ENCODE measurements around the gene DLX1. TPM values are rescaled to one million over a fixed set of nuclear protein-coding genes. Genes with fewer than 3 reads are reported as not detected.

The DLX1 gene
- total RNA-seq, 2 experiments from 2014 or later: not detected

DNA sequence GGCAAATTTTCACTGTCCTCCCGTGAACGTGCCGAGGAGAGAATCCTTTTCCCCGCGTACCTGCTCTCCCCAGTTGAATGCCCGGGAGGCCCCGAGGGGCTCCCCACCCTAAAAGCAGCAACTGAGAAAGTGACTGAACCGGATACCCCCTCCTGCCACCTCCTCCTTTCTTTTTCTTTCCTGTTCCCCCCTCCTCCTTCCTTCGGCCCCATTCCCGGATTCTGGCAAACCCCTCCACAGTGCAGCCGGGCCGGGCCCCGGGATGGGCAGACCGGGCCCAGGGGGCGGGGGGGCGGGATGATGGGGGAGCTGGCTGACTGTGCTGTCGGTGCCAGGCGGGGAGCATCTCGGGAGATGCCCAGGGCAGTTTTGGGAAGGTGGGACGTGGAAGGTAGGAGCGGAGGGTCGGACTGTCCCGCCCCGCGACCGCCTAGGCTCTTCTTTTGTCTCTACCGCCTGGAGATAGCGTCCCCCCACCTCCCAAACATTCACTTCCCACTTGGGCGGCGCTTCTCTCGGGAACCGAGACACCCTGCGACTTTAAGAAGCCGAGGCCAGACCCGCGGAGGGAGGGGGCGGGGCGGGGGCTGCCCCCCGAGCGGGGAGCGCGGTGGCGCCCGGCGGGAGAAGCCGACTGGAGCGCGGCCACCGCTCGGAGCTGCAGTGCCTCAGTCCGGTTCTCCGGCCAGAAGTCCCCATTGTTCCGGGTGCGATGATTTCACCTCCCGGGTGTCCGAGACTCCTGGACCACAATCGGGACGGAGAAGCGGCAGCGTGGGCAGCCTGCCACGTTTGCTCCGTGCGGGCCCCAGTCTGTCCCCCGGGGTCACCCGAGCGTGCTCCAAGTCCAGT is 9.2 kb downstream of the DLX1 start:
- POLR2A ChIA-PET: no interaction called here
- no peak overlapping the region for H3K27ac Mint-ChIP-seq

DNA sequence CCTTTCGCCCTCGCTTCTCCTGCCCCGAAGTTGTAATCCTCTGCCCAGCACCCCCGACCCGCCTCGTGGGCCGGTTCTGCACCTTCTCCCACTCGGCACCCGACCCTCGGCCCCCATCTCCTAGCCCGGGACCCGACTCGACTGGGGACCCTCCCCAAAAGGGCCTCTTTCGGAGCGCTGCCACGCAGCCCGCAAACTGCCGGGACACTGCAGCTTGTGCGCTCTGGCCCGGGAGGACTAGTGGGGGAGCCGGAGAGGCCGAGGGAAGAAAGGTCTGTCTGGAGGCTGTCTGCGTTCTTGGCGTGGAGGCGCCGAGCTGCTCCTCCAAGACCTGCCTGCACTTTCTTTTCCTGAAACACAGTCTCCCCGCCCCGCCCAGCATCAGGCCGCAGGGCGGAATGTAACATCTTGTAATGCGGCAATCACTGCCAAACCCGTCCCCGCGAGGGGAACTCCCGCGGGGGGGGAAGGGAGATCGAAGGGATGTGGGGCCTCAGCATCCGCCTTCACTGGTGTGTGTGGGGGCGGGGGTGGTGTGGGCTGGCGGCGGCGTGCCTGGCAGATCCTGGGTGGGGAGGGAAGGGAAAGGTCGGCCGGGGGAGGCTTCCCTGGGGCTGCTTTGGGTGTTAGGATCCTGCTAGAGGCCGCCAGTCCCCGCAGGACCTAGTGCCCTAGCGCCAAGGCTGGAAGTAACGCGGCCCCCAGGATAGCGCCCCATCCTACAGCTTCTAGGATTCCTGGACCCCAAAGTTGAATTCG is 10.0 kb downstream of the DLX1 start:
- no peaks in the 10 kb centered on the region for H3K9me3 Mint-ChIP-seq (ENCODE audit: low read depth)
- no peaks in the 10 kb centered on the region for H3K36me3 Mint-ChIP-seq (ENCODE audit: low read depth)
- peaks cover 64% of the 10 kb centered on the region for H3K27me3 Mint-ChIP-seq
- ChIA-PET POLR2A (no interaction called here), CTCF (interaction anchor here (0.7 to 1.8 kb wide), 6 partner anchors 9 to 735 kb away, joined by 3 to 11 read pairs (median 4); no protein-coding TSS in a partner anchor)
- H3K4me3 Mint-ChIP-seq: peak overlapping the region; percentile 69
- peak; percentile 56 for ATAC-seq
- peak; percentile 82 for DNase-seq
- H3K27ac Mint-ChIP-seq: no peak overlapping the region
- peaks cover 42% of the 10 kb centered on the region for H3K4me1 Mint-ChIP-seq
- intact Hi-C loops (cut with DNase I, micrococcal nuclease): loop anchor here in 1 of 2 experiments (1.0 kb wide), 1 partner anchor 10 kb away; the partner anchor contains the start of gene DLX1

More for the DNA sequence above, 9.2 kb downstream of the DLX1 start:
- H3K27me3 Mint-ChIP-seq: peaks cover 72% of the 10 kb centered on the region
- H3K4me3 Mint-ChIP-seq: peak overlapping the region; percentile 69
- H3K36me3 Mint-ChIP-seq (ENCODE audit: low read depth): no peaks in the 10 kb centered on the region
- peaks cover 44% of the 10 kb centered on the region for H3K4me1 Mint-ChIP-seq
- no peak for ATAC-seq
- DNase-seq: no peak
- CTCF ChIA-PET: interaction anchor here (1.5 to 1.8 kb wide), 5 partner anchors 8 to 12 kb away, joined by 3 to 11 read pairs (median 5); partner anchors contain the start of gene DLX1
- no peaks in the 10 kb centered on the region for H3K9me3 Mint-ChIP-seq (ENCODE audit: low read depth)
- intact Hi-C loops (cut with DNase I, micrococcal nuclease): loop anchor here in 1 of 2 experiments (1.0 kb wide), 1 partner anchor 9 kb away; the partner anchor contains the start of gene DLX1

DNA sequence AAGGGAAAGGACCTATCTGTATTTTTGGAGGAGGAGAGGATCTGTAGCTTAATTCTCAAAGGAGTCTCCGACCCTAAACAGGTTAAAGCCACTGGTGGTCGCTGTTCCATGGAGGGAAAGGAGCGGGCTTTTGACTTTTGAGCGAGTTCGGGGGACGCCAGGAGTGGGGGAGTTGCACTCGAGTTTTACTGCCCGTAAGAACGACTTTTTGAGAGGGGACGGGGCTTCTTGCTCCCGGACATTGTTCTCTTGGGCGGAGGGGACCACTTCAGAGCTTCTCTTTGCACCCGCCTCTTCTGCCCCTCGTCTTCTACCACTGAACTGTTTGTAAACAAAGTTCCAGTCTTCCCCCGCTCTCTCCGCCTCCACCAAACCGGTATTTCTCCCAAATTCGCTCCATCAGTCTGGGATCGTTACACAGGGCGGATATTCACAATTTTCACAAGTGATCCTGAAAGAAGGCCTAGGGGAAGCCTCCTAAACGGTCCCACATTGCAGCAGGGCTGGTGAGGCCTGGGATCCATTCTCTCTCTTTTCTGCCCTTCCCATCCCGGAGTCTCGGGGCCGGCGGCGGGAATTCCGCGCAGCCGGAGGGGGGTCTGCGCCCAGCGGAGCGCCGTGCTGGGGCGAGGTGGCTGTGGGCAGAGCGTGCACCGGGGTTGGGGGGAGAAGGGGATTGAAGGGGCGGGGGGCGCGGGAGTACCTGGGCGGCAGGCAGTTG is 10.8 kb downstream of the DLX1 start:
- Mint-ChIP-seq H3K27ac (no peak overlapping the region), H3K4me1 (peaks cover 42% of the 10 kb centered on the region), H3K36me3 (ENCODE audit: low read depth) (no peaks in the 10 kb centered on the region), H3K4me3 (peak overlapping the region; percentile 69), H3K9me3 (ENCODE audit: low read depth) (no peaks in the 10 kb centered on the region), H3K27me3 (peaks cover 61% of the 10 kb centered on the region)
- intact Hi-C loops (cut with DNase I, micrococcal nuclease): loop anchor here in 1 of 2 experiments (1.0 kb wide), 1 partner anchor 11 kb away; the partner anchor contains the start of gene DLX1
- DNase-seq (no peak), ATAC-seq (no peak)
- ChIA-PET POLR2A (interaction anchor here (0.8 kb wide), 1 partner anchor 11 kb away, joined by 3 read pairs; the partner anchor contains the start of gene DLX1), CTCF (interaction anchor here (0.7 to 1.8 kb wide), 6 partner anchors 9 to 735 kb away, joined by 3 to 11 read pairs (median 4); no protein-coding TSS in a partner anchor)

DNA sequence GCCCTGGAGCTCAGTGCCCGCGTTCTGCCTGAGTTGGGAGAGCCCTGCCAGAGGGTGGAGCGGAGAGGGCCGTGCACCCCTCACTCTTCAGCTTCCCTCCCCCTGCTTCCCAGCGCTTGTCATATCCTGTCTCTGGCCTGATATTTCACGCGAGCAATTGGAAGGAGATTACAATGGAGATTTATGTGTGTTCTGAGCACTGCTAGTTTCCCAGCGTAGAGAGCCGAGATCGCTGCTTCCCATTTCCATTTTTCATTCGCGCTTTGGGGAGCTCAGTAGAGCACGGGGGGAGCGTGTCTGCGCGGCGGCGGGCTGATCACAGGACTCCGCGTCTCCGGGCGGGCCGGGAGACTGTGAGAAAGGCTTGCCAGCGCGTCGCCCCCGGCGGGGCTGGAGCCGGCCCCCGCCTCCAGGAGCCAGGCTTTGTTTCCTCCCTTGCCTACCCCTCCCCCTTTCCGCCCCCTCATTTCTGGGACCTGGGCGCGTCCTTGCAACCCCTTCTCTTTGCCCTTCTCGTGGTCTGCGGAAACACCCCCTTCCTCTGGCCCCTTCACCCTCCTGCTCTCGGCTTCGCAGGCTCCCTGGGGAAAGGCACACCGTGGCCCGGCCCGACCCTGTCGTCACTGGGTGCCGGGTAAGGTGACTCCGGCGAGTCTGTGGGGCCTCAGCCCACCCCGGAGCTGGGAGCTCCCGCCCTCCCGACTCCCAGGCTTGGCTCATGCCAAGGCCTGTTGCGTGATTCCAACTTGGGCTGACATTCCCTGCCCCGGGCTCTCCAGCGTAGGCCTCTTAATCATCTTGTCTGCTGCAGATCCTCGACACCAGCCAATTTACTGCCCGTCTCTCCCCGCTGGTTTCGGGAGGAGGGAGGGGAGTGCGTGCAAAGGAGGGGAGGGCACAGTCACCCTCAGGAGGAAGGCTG is 11.6 kb downstream of the DLX1 start:
- Mint-ChIP-seq H3K4me1 (peaks cover 51% of the 10 kb centered on the region), H3K9me3 (ENCODE audit: low read depth) (no peaks in the 10 kb centered on the region), H3K4me3 (peak overlapping the region; percentile 22), H3K27ac (no peak overlapping the region), H3K27me3 (peaks cover 61% of the 10 kb centered on the region), H3K36me3 (ENCODE audit: low read depth) (no peaks in the 10 kb centered on the region)
- ATAC-seq (no peak), DNase-seq (peak; percentile 37)
- ChIA-PET CTCF (interaction anchor here (0.7 to 1.8 kb wide), 3 partner anchors 10 to 377 kb away, joined by 5 to 7 read pairs (median 5); no protein-coding TSS in a partner anchor), POLR2A (interaction anchor here (0.8 kb wide), 1 partner anchor 12 kb away, joined by 3 read pairs; the partner anchor contains the start of gene DLX1)
- intact Hi-C loops (cut with DNase I, micrococcal nuclease): no loop called here

DNA sequence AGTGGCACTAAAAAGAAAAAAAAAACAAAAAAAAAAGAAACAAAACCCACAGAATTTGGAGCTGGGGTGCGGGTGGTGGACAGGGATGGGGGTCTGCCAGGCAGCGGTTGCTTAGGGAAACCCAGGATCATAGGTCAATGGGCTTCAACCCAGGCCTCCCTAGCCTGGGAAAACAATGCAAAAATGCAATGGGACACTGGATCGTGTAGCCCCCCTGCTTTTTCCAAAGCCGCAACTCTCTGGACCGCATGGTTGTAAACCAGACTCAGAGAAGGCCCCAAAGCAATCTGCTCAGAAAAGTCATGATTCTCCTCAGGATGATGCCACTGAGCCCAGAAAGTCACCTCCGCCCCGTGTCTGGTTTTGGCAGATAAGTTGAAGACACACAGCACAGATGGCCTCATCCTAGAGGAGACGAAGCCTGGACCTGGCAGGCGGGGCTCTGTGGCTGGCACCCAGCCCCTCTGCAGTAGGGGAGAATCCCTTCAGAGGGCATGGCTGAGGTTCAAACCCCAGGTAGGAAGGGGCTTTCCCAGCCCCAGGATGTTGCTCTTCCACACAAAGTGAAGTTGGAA is 12.3 kb downstream of the DLX1 start:
- H3K9me3 Mint-ChIP-seq (ENCODE audit: low read depth): no peaks in the 10 kb centered on the region
- no peak overlapping the region for H3K4me3 Mint-ChIP-seq
- ATAC-seq (no peak), DNase-seq (peak; percentile 31)
- CTCF ChIA-PET: interaction anchor here (0.7 to 9.4 kb wide), 2 partner anchors 13 to 391 kb away, joined by 4 to 93 read pairs; partner anchors contain the start of gene DLX1
- no peaks in the 10 kb centered on the region for H3K36me3 Mint-ChIP-seq (ENCODE audit: low read depth)
- POLR2A ChIA-PET: no interaction called here
- peaks cover 52% of the 10 kb centered on the region for H3K4me1 Mint-ChIP-seq
- intact Hi-C loops (cut with DNase I, micrococcal nuclease): no loop called here
- H3K27ac Mint-ChIP-seq: no peak overlapping the region
- H3K27me3 Mint-ChIP-seq: peaks cover 57% of the 10 kb centered on the region

DNA sequence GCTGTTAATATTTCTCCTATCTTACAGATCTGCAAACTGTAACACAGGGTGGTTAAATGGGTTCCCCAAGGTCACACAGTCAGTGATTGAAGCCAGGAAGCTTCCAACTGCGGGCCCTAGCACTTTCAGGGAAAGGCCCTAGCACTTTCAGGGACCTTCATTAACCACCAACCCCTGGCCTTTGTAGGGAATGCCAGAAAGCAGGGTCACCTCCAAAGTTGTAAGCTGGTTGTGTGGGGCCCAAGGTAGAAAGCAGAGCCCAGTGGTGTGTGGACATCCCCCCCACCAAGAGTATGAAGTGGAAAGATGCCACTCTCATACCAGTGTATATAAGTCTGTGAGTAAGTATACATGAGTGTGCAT is 13.0 kb downstream of the DLX1 start:
- Mint-ChIP-seq H3K27ac (no peak overlapping the region), H3K4me1 (peaks cover 55% of the 10 kb centered on the region), H3K27me3 (peaks cover 56% of the 10 kb centered on the region), H3K9me3 (ENCODE audit: low read depth) (no peaks in the 10 kb centered on the region), H3K36me3 (ENCODE audit: low read depth) (no peaks in the 10 kb centered on the region), H3K4me3 (peak overlapping the region; percentile 25)
- no peak for DNase-seq
- POLR2A ChIA-PET: no interaction called here
- ATAC-seq: no peak
- CTCF ChIA-PET: interaction anchor here (0.7 to 9.4 kb wide), 2 partner anchors 14 to 392 kb away, joined by 4 to 93 read pairs; partner anchors contain the start of gene DLX1
- intact Hi-C loops (cut with DNase I, micrococcal nuclease): no loop called here

DNA sequence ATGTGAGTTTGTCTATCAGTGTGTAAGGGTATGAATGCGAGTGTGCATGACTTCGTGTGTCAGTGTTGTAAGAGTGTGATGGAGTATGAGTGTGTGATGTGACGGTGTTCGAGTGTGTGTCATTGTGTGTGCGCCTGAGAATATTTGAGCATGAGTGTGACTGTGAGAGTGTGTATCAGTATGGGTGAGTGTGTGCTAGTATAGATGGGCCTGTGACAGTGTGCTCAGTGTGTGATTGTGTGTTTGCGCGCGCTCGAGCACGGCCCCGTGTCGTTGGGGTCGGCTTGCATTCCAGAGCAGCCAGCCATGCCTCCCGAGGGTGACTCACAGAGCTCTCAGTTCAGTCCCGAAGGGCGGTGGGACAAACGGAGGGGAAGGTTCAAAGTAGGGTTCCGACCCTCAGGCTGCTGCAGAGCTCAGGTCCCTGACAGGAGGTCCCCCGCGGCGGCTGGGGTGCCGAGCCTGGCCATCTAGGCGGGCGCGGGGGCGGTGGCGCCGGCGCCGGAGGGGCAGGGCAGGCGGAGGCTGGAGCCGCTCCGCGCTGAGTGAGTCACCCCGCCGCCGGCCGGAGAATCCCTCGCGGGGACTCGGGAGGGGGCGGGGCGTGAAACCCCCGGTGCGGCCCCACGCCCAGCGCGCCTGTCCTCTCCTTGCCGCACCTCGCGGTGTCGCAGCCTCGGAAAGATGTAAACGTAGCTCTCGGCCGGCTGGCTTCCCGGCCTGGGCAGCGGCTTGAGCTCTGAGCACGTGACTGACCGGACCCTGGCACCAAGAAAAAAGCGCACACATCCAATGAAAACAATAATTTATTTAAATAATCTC is 13.6 kb downstream of the DLX1 start:
- DNase-seq: peak; percentile 79
- Mint-ChIP-seq H3K27ac (no peak overlapping the region), H3K9me3 (ENCODE audit: low read depth) (no peaks in the 10 kb centered on the region), H3K4me1 (peaks cover 57% of the 10 kb centered on the region), H3K36me3 (ENCODE audit: low read depth) (no peaks in the 10 kb centered on the region), H3K27me3 (peaks cover 55% of the 10 kb centered on the region), H3K4me3 (peak overlapping the region; percentile 25)
- peak; percentile 26 for ATAC-seq
- ChIA-PET POLR2A (interaction anchor here (0.6 kb wide), 1 partner anchor 208 kb away, joined by 6 read pairs; no protein-coding TSS in a partner anchor), CTCF (interaction anchor here (0.6 to 9.4 kb wide), 4 partner anchors 8 to 363 kb away, joined by 3 to 93 read pairs (median 6); partner anchors contain the start of gene DLX1)
- intact Hi-C loops (cut with DNase I, micrococcal nuclease): no loop called here

DNA sequence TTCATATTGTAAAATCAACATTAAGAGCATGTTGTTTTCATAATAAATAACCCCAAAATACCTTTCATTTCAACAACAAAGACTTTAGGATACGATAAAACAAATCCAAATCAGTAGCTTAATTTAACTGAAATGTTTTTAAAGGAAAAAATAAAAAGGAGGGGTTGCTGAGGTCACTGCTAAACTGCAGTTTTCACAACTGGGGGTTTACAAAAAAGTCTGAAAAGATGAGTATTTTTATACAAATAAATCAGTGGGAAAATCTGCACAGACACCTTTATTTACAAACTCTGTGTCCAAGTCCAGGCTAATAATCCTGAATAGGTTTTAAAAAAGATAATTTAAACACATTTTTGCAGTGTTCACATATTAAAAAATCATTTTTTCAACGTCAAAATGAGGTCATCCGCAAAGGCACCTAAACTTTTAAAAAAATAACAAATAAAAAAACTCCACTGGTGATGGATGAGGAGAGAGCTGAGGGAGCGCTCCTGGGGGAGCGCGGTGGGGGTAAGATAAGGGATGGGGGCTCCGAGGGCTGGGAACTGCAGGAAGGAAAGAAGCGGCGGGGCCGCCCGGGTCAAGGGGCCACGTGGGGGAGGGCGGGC is 14.3 kb downstream of the DLX1 start:
- CTCF ChIA-PET: interaction anchor here (0.6 to 9.4 kb wide), 4 partner anchors 8 to 363 kb away, joined by 3 to 93 read pairs (median 6); partner anchors contain the start of gene DLX1
- no peaks in the 10 kb centered on the region for H3K9me3 Mint-ChIP-seq (ENCODE audit: low read depth)
- intact Hi-C loops (cut with DNase I, micrococcal nuclease): loop anchor here (5.0 kb wide), 6 partner anchors 328 to 1382 kb away; partner anchors contain the start of genes DYNC1I2 (in 1 of the 2), GORASP2 (in 1 of the 2), ITGA6 (in 1 of the 2) and PDK1 (in 1 of the 2)
- no peaks in the 10 kb centered on the region for H3K36me3 Mint-ChIP-seq (ENCODE audit: low read depth)
- no peak overlapping the region for H3K27ac Mint-ChIP-seq
- ATAC-seq (no peak), DNase-seq (no peak)
- POLR2A ChIA-PET: interaction anchor here (0.6 kb wide), 1 partner anchor 209 kb away, joined by 6 read pairs; no protein-coding TSS in a partner anchor
- peaks cover 59% of the 10 kb centered on the region for H3K4me1 Mint-ChIP-seq
- no peak overlapping the region for H3K4me3 Mint-ChIP-seq
- H3K27me3 Mint-ChIP-seq: peaks cover 56% of the 10 kb centered on the region
